ENCODE measurements around the gene SLC35E2B.
A peak's percentile ranks its signal among the peaks of the same experiment; 100 is the strongest.
"Not testable (repeated sequence)": the region's sequence is repeated elsewhere in the genome, so short reads cannot be mapped to it uniquely, and the experiment has no call there.

The SLC35E2B gene

GRCh38 chr1:1692714-1693647 lies at the start of gene SLC35E2B:
Gene SLC35E2B (minus strand): TSS chr1:1692795. CDS start chr1:1676699, 16,096 bp downstream.
- DNase-seq (ENCODE audit: extremely low read depth, low read depth): peak; percentile 77
- peak within 1 kb of the TSS; percentile 51 for H3K4me3 ChIP-seq (replicated peaks; ENCODE audit: low read depth, low read length)

- DNase-seq (ENCODE audit: extremely low read depth, low read depth): peak; percentile 87
- H3K4me3 ChIP-seq (replicated peaks; ENCODE audit: low read depth, low read length): not testable (repeated sequence)
These were observed 48.4 kb upstream of the SLC35E2B start for GRCh38 chr1:1741013-1741412.

- not testable (repeated sequence) for H3K4me3 ChIP-seq (replicated peaks; ENCODE audit: low read depth, low read length); DNase-seq (ENCODE audit: extremely low read depth, low read depth)
These were observed 46.3 kb upstream of the SLC35E2B start for GRCh38 chr1:1738799-1739337.

- H3K4me3 ChIP-seq (replicated peaks; ENCODE audit: low read depth, low read length); DNase-seq (ENCODE audit: extremely low read depth, low read depth): not testable (repeated sequence)
These were observed 45.3 kb upstream of the SLC35E2B start for GRCh38 chr1:1737675-1738590.

- DNase-seq (ENCODE audit: extremely low read depth, low read depth): no peak
- no peak overlapping the region for H3K4me3 ChIP-seq (replicated peaks; ENCODE audit: low read depth, low read length)
- no peak for TF ChIP-seq CTCF (IDR thresholded peaks at IDR 0.05; ENCODE audit: low read depth, low read length, missing control alignments)
These were observed 39.8 kb upstream of the SLC35E2B start for GRCh38 chr1:1732381-1732780.

- TF ChIP-seq CTCF (IDR thresholded peaks at IDR 0.05; ENCODE audit: low read depth, low read length, missing control alignments): no peak
- H3K4me3 ChIP-seq (replicated peaks; ENCODE audit: low read depth, low read length): no peak overlapping the region
- no peak for DNase-seq (ENCODE audit: extremely low read depth, low read depth)
These were observed 38.3 kb upstream of the SLC35E2B start for GRCh38 chr1:1730870-1731269.

GRCh38 chr1:1730230-1730629 lies 37.6 kb upstream of the SLC35E2B start:
- DNase-seq (ENCODE audit: extremely low read depth, low read depth); H3K4me3 ChIP-seq (replicated peaks; ENCODE audit: low read depth, low read length): not testable (repeated sequence)

- DNase-seq (ENCODE audit: extremely low read depth, low read depth): not testable (repeated sequence)
- 0 out of 2 replicates have a peak overlapping the region, but pooled peaks have one; percentile 0 for H3K4me3 ChIP-seq (replicated peaks; ENCODE audit: low read depth, low read length)
These were observed 36.7 kb upstream of the SLC35E2B start for GRCh38 chr1:1729116-1729816.

GRCh38 chr1:1728308-1729005 lies 35.9 kb upstream of the SLC35E2B start:
- 0 out of 2 replicates have a peak overlapping the region, but pooled peaks have one; percentile 0 for H3K4me3 ChIP-seq (replicated peaks; ENCODE audit: low read depth, low read length)
- DNase-seq (ENCODE audit: extremely low read depth, low read depth): peak; percentile 60

- not testable (repeated sequence) for DNase-seq (ENCODE audit: extremely low read depth, low read depth); H3K4me3 ChIP-seq (replicated peaks; ENCODE audit: low read depth, low read length)
These were observed 34.6 kb upstream of the SLC35E2B start for GRCh38 chr1:1727131-1727651.

- H3K4me3 ChIP-seq (replicated peaks; ENCODE audit: low read depth, low read length); DNase-seq (ENCODE audit: extremely low read depth, low read depth): not testable (repeated sequence)
These were observed 33.5 kb upstream of the SLC35E2B start for GRCh38 chr1:1726088-1726487.
